ENCODE measurements around the gene TBC1D20. TPM values are rescaled to one million over a fixed set of nuclear protein-coding genes. Genes with fewer than 3 reads are reported as not detected.

TBC1D20 gene
- total and polyA plus RNA-seq, 2 donors (not counting 3 experiments of a cell fraction or from before 2014, with no cell fraction given): 34.3 to 36.1 TPM

- Histone ChIP-seq H3K4me1 (ENCODE audit: control insufficient read depth, extremely low read depth, insufficient read depth, low read length) (peaks cover 17% of the 10 kb centered on the region), H3K27me3 (ENCODE audit: control insufficient read depth in 2 of 2, insufficient read depth in 2 of 2, low read length in 2 of 2) (no peaks in the 10 kb centered on the region), H3K9me1 (replicated peaks; ENCODE audit: control insufficient read depth, extremely low read depth, insufficient read depth, low read length) (no peaks in the 10 kb centered on the region), H3K9me3 (replicated peaks; ENCODE audit: control insufficient read depth, insufficient read depth, low read length) (no peaks in the 10 kb centered on the region), H3K4me2 (ENCODE audit: insufficient read depth, low read length) (peak overlapping the region; percentile 80), H4K20me1 (replicated peaks; ENCODE audit: control insufficient read depth, extremely low read depth, insufficient read depth, low read length) (no peaks in the 10 kb centered on the region), H3K79me2 (ENCODE audit: control insufficient read depth, insufficient read depth, low read length) (peaks cover 38% of the 10 kb centered on the region), H2AFZ (ENCODE audit: low read depth, low read length) (no peak overlapping the region), H3K4me3 (replicated peaks in 1 of 3; ENCODE audit: insufficient read depth in 1 of 3, low read depth in 1 of 3, low read length in 3 of 3) (peak overlapping the region in 1 of 3 experiments; percentile 69), H3K9ac (replicated peaks; ENCODE audit: extremely low read depth, insufficient read depth, low read length) (no peak overlapping the region), H3K36me3 (ENCODE audit: control insufficient read depth in 2 of 2, extremely low read depth in 1 of 2, insufficient read depth in 2 of 2, low read length in 2 of 2) (peaks cover 0 to 6% of the 10 kb centered on the region in 2 experiments), H3K27ac (ENCODE audit: insufficient read depth, low read depth, low read length) (no peak overlapping the region)
- dilution Hi-C loops (cut with MboI; ENCODE audit: extremely low pct_ligation_motif_present, low sequenced_read_pairs) (no loop called here), intact Hi-C loops (cut with micrococcal nuclease) (loop anchor here (2.0 kb wide), 2 partner anchors 27 to 53 kb away; partner anchors contain the start of gene TBC1D20)
- ChIA-PET POLR2A (interaction anchor here (0.7 kb wide), 1 partner anchor 136 kb away, joined by 3 read pairs; no protein-coding TSS in a partner anchor), CTCF (interaction anchor here (1.3 to 1.9 kb wide), 3 partner anchors 22 to 79 kb away, joined by 3 to 6 read pairs (median 4); no protein-coding TSS in a partner anchor)
- FAIRE-seq (no peak), DNase-seq (ENCODE audit: low read depth, low spot score) (no peak)
- TF ChIP-seq POLR2A (IDR thresholded peaks at IDR 0.05; ENCODE audit: low read depth, low read length): no peak
- no peak for TF ChIP-seq FOS (IDR thresholded peaks at IDR 0.05; ENCODE audit: borderline replicate concordance, insufficient read depth, low read length)
- BruUV-seq (replicated peaks): no TSS peak
Observed at GRCh38 chr20:409697-410559, 52.4 kb downstream of the TBC1D20 start.

- peak; percentile 10 for DNase-seq (ENCODE audit: low read depth, low spot score)
Observed at GRCh38 chr20:408843-409696, 53.3 kb downstream of the TBC1D20 start.

More at GRCh38 chr20:408843-409696, 53.3 kb downstream of the TBC1D20 start:
- Histone ChIP-seq H3K4me2 (ENCODE audit: insufficient read depth, low read length) (peak overlapping the region; percentile 80), H3K36me3 (ENCODE audit: control insufficient read depth in 2 of 2, extremely low read depth in 1 of 2, insufficient read depth in 2 of 2, low read length in 2 of 2) (peaks cover 0 to 6% of the 10 kb centered on the region in 2 experiments), H3K9me1 (replicated peaks; ENCODE audit: control insufficient read depth, extremely low read depth, insufficient read depth, low read length) (no peaks in the 10 kb centered on the region), H2AFZ (ENCODE audit: low read depth, low read length) (no peak overlapping the region), H3K9ac (replicated peaks; ENCODE audit: extremely low read depth, insufficient read depth, low read length) (peak overlapping the region; percentile 89), H3K9me3 (replicated peaks; ENCODE audit: control insufficient read depth, insufficient read depth, low read length) (no peaks in the 10 kb centered on the region), H3K79me2 (ENCODE audit: control insufficient read depth, insufficient read depth, low read length) (peaks cover 38% of the 10 kb centered on the region), H4K20me1 (replicated peaks; ENCODE audit: control insufficient read depth, extremely low read depth, insufficient read depth, low read length) (no peaks in the 10 kb centered on the region), H3K27me3 (ENCODE audit: control insufficient read depth in 2 of 2, insufficient read depth in 2 of 2, low read length in 2 of 2) (no peaks in the 10 kb centered on the region), H3K4me1 (ENCODE audit: control insufficient read depth, extremely low read depth, insufficient read depth, low read length) (peaks cover 17% of the 10 kb centered on the region), H3K4me3 (replicated peaks in 1 of 3; ENCODE audit: insufficient read depth in 1 of 3, low read depth in 1 of 3, low read length in 3 of 3) (peak overlapping the region; percentile 49 to 81 (median 69)), H3K27ac (ENCODE audit: insufficient read depth, low read depth, low read length) (peak overlapping the region; percentile 59)
- TF ChIP-seq CTCF (IDR thresholded peaks at IDR 0.05; ENCODE audit: extremely low read depth in 1 of 2, insufficient read depth in 1 of 2, low read depth in 1 of 2, low read length in 2 of 2) (no peak), MYC (IDR thresholded peaks at IDR 0.05; ENCODE audit: low read depth, low read length) (no peak), GATA2 (IDR thresholded peaks at IDR 0.05; ENCODE audit: insufficient read depth, insufficient read length, low read depth, low read length) (no peak), MAX (IDR thresholded peaks at IDR 0.05; ENCODE audit: insufficient read depth, insufficient read length) (no peak), POLR2AphosphoS5 (IDR thresholded peaks at IDR 0.05; ENCODE audit: insufficient read depth, low read depth, low read length) (no peak), JUN (IDR thresholded peaks at IDR 0.05; ENCODE audit: borderline replicate concordance, insufficient read depth, insufficient read length, low read depth) (no peak), POLR2A (IDR thresholded peaks at IDR 0.05; ENCODE audit: low read depth, low read length) (no peak), EZH2 (IDR thresholded peaks at IDR 0.05; ENCODE audit: borderline replicate concordance, low read depth, low read length, severe bottlenecking) (no peak), FOS (IDR thresholded peaks at IDR 0.05; ENCODE audit: borderline replicate concordance, insufficient read depth, low read length) (no peak)
- ChIA-PET CTCF (interaction anchor here (1.5 to 1.9 kb wide), 2 partner anchors 37 to 79 kb away, joined by 3 to 6 read pairs; no protein-coding TSS in a partner anchor), POLR2A (no interaction called here)
- intact Hi-C loops (cut with micrococcal nuclease): loop anchor here (2.0 kb wide), 2 partner anchors 26 to 54 kb away; partner anchors contain the start of gene TBC1D20
- dilution Hi-C loops (cut with MboI; ENCODE audit: extremely low pct_ligation_motif_present, low sequenced_read_pairs): no loop called here
- BruUV-seq (replicated peaks): no TSS peak
- no peak for FAIRE-seq
